ENCODE measurements around the gene TIA1.
A peak's percentile ranks its signal among the peaks of the same experiment; 100 is the strongest.
"Not testable (repeated sequence)": the region's sequence is repeated elsewhere in the genome, so short reads cannot be mapped to it uniquely, and the experiment has no call there.

The TIA1 gene

GRCh38 chr2:70223305-70223704, 25.1 kb downstream of the TIA1 start:
- DNase-seq (ENCODE audit: low read depth in 2 of 2), result not testable (repeated sequence)

GRCh38 chr2:70214953-70215549, 33.4 kb downstream of the TIA1 start:
- peak; percentile 87 to 89 for DNase-seq (ENCODE audit: low read depth in 2 of 2)

GRCh38 chr2:70214365-70214764, 34.1 kb downstream of the TIA1 start:
- no peak for DNase-seq (ENCODE audit: low read depth in 2 of 2)

GRCh38 chr2:70212298-70212932, 36.0 kb downstream of the TIA1 start:
- DNase-seq (ENCODE audit: low read depth in 2 of 2), result no peak

- DNase-seq (ENCODE audit: low read depth in 2 of 2), result no peak
Observed at GRCh38 chr2:70211595-70211994, 36.8 kb downstream of the TIA1 start.

- no peak for DNase-seq (ENCODE audit: low read depth in 2 of 2)
Observed at GRCh38 chr2:70204452-70204851, 44.0 kb downstream of the TIA1 start.

GRCh38 chr2:70203086-70203485, 45.3 kb downstream of the TIA1 start:
- no peak for DNase-seq (ENCODE audit: low read depth in 2 of 2)

- DNase-seq (ENCODE audit: low read depth in 2 of 2), result no peak
Observed at GRCh38 chr2:70202236-70202806, 46.1 kb downstream of the TIA1 start.

GRCh38 chr2:70201831-70202230, 46.6 kb downstream of the TIA1 start:
- DNase-seq (ENCODE audit: low read depth in 2 of 2), result no peak

GRCh38 chr2:70201225-70201768, 47.1 kb downstream of the TIA1 start:
- no peak for DNase-seq (ENCODE audit: low read depth in 2 of 2)

GRCh38 chr2:70199320-70199864, 49.0 kb downstream of the TIA1 start:
- no peak for DNase-seq (ENCODE audit: low read depth in 2 of 2)

GRCh38 chr2:70192516-70192915, 55.9 kb downstream of the TIA1 start:
- no peak for DNase-seq (ENCODE audit: low read depth in 2 of 2)

GRCh38 chr2:70191244-70191735, 57.1 kb downstream of the TIA1 start:
- no peak for DNase-seq (ENCODE audit: low read depth in 2 of 2)

- DNase-seq (ENCODE audit: low read depth in 2 of 2), result peak; percentile 94
Observed at GRCh38 chr2:70190418-70191243, 57.8 kb downstream of the TIA1 start, which contains the start of gene C2orf42. C2orf42 (minus strand) TSS chr2:70191019; CDS start chr2:70181985, 9,034 bp downstream.

GRCh38 chr2:70188460-70188859, 60.0 kb downstream of the TIA1 start:
- no peak for DNase-seq (ENCODE audit: low read depth in 2 of 2)

- not testable (repeated sequence) for DNase-seq (ENCODE audit: low read depth in 2 of 2)
Observed at GRCh38 chr2:70187170-70187569, 61.3 kb downstream of the TIA1 start.

- DNase-seq (ENCODE audit: low read depth in 2 of 2), result no peak
Observed at GRCh38 chr2:70182689-70183088, 65.7 kb downstream of the TIA1 start.

- DNase-seq (ENCODE audit: low read depth in 2 of 2), result no peak
Observed at GRCh38 chr2:70181363-70181956, 67.0 kb downstream of the TIA1 start.

- DNase-seq (ENCODE audit: low read depth in 2 of 2), result no peak
Observed at GRCh38 chr2:70173520-70173919, 74.9 kb downstream of the TIA1 start.

- not testable (repeated sequence) for DNase-seq (ENCODE audit: low read depth in 2 of 2)
Observed at GRCh38 chr2:70169654-70170245, 78.7 kb downstream of the TIA1 start.

- DNase-seq (ENCODE audit: low read depth in 2 of 2), result no peak
Observed at GRCh38 chr2:70161069-70161534, 87.3 kb downstream of the TIA1 start.

Data from fibroblast of skin of left biceps (primary cell).